Measurements from ENCODE around the gene YJU2. TPM values are rescaled to one million over a fixed set of nuclear protein-coding genes. Genes with fewer than 3 reads are reported as not detected.

Gene YJU2
- total and polyA plus RNA-seq, 2 of the 8 experiments (the other 6 are each of a cell fraction or from before 2014, with no cell fraction given), result 26.8 to 27.7 TPM

DNA sequence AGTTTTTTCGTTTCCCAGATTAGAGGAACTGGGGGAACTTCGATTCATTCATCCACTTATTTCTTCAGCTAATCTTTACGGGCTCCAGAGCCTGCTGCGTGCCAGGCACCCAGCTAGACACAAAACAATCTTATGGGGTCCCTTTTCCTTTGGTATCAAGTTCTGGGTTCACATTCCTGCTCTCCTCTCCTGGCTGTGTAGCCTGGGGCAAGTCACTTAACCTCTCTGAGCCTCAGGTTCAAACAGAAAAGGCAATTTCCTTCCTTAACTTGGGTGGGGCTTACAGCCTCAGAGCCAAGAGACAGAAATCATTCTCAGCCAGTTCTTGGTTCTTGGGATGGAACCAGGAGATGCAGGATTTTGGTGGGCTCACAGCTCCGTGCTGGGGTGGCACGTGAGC is 38.1 kb downstream of the YJU2 start:
- 0 out of 2 replicates have a peak overlapping the region, but pooled peaks have one; percentile 40 for H2BK15ac ChIP-seq (ENCODE audit: low read length)
- peak overlapping the region; percentile 1; the same call in 1 of the 2 replicates for H2BK12ac ChIP-seq (ENCODE audit: low read depth, low read length)
- H3K36me3 ChIP-seq (ENCODE audit: control insufficient read depth in 2 of 4, insufficient read depth in 4 of 4, low read length in 3 of 4), result no peaks in the 10 kb centered on the region
- H3K79me1 ChIP-seq (ENCODE audit: low read depth, low read length), result no peaks in the 10 kb centered on the region
- peak overlapping the region; percentile 16; the same call in 1 of the 2 replicates for H2AK5ac ChIP-seq (ENCODE audit: low read depth, low read length)
- no peak overlapping the region for H2AFZ ChIP-seq (ENCODE audit: low read length)
- peak overlapping the region in 1 of 2 experiments; percentile 52; a peak in 2 of 4 replicates for H3K4me2 ChIP-seq (ENCODE audit: insufficient read depth in 1 of 2, low read depth in 2 of 2, low read length in 2 of 2)
- DNase-seq (ENCODE audit: low read depth in 1 of 2, low spot score in 2 of 2), result no peak
- H3K56ac ChIP-seq (replicated peaks; ENCODE audit: insufficient read length, low read depth, low read length), result no peak overlapping the region
- no peak overlapping the region for H2BK120ac ChIP-seq (replicated peaks; ENCODE audit: low read depth, low read length)
- H3K23ac ChIP-seq (ENCODE audit: insufficient read length), result no peak overlapping the region
- H3K79me2 ChIP-seq (ENCODE audit: control insufficient read depth in 1 of 2, insufficient read depth in 2 of 2, low read length in 2 of 2), result no peaks in the 10 kb centered on the region
- peak; percentile 59; the same call in 1 of the 2 replicates for TF ChIP-seq KDM1A (IDR thresholded peaks at IDR 0.05; ENCODE audit: borderline replicate concordance, low read length)
- no peak for TF ChIP-seq RXRA (IDR thresholded peaks at IDR 0.05; ENCODE audit: insufficient read depth, low read depth, low read length)
- H4K20me1 ChIP-seq (replicated peaks in 1 of 2; ENCODE audit: control insufficient read depth in 1 of 2, insufficient read depth in 2 of 2, low read length in 2 of 2), result no peaks in the 10 kb centered on the region
- H3K18ac ChIP-seq (ENCODE audit: extremely low read depth, low read length), result peak overlapping the region; percentile 34; the same call in 1 of the 2 replicates
- H3K4me3 ChIP-seq (ENCODE audit: extremely low read depth in 1 of 4, insufficient read depth in 2 of 4, low read depth in 3 of 4, low read length in 4 of 4), result no peak overlapping the region; a peak in 2 of 8 replicates
- no peak overlapping the region for H4K5ac ChIP-seq (ENCODE audit: insufficient read length, low read depth, low read length)
- H3K23me2 ChIP-seq (ENCODE audit: low read depth, low read length), result peaks cover under 1% of the 10 kb centered on the region; the same call in 1 of the 2 replicates
- no peak overlapping the region for H2BK20ac ChIP-seq (ENCODE audit: low read length)
- peaks cover 7 to 21% (median 18%) of the 10 kb centered on the region in 4 experiments for H3K27me3 ChIP-seq (replicated peaks in 1 of 4; ENCODE audit: control insufficient read depth in 3 of 4, extremely low read depth in 1 of 4, insufficient read depth in 3 of 4, low read length in 3 of 4)
- H3K27ac ChIP-seq (ENCODE audit: low read depth, low read length), result no peak overlapping the region
- CTCF ChIA-PET (ENCODE audit: partially characterized antibody), result interaction anchor here (1.2 to 2.3 kb wide), 2 partner anchors 17 to 68 kb away, joined by 3 to 25 read pairs; no protein-coding TSS in a partner anchor
- no peak for FAIRE-seq
- H3K9me3 ChIP-seq (ENCODE audit: insufficient read depth in 2 of 2, low read depth in 1 of 2, low read length in 1 of 2), result no peaks in the 10 kb centered on the region
- no peak overlapping the region for H3K9ac ChIP-seq (replicated peaks in 1 of 4; ENCODE audit: extremely low read depth in 1 of 4, low read depth in 3 of 4, low read length in 3 of 4)
- WGBS, 2 experiments (ENCODE audit: extremely low coverage in 1 of 2, insufficient coverage in 1 of 2, insufficient read length in 1 of 2, insufficient replicate concordance in 2 of 2, low coverage in 1 of 2, low lambda C conversion rate in 2 of 2, missing lambda C conversion rate in 1 of 2), result 77% methylated on average over 6 of the region's 6 CpGs; no CpG with 5 or more reads in 1 of the 2 experiments
- POLR2A ChIA-PET (ENCODE audit: partially characterized antibody), result interaction anchor here (0.7 to 1.9 kb wide), 5 partner anchors 11 to 58 kb away, joined by 3 to 9 read pairs (median 3); partner anchors contain the start of gene MPND
- no peak overlapping the region for H4K8ac ChIP-seq (ENCODE audit: extremely low read depth, insufficient read depth, low read length)
- no peak overlapping the region for H2BK5ac ChIP-seq (ENCODE audit: low read depth, low read length)
- peaks cover 0 to 4% (median 1%) of the 10 kb centered on the region in 4 experiments; a peak in 4 of 7 replicates for H3K4me1 ChIP-seq (replicated peaks in 1 of 4; ENCODE audit: control insufficient read depth in 3 of 4, insufficient read depth in 4 of 4, low read length in 3 of 4)
- H3K14ac ChIP-seq (ENCODE audit: insufficient read length), result no peak overlapping the region
- no peak overlapping the region for H3K4ac ChIP-seq (replicated peaks; ENCODE audit: insufficient read length, low read depth, low read length)
- H4K91ac ChIP-seq (replicated peaks; ENCODE audit: insufficient read length, low read length), result no peak overlapping the region
